GM20000 (cell line): ENCODE measurements around the gene C1orf21.

Experiments used
- DNase-seq: peaks from one replicate; pipeline ENCODE4 v3.0.0; 2012; ENCODE audit warnings: low spot score
- CTCF ChIP-seq: IDR thresholded peaks from 2 replicates; pipeline ENCODE4 v1.5.1; 2012; ENCODE audit warnings: mild to moderate bottlenecking, control low read depth; ENCODE audit errors: extremely low read depth, missing control alignments

The C1orf21 gene

GRCh38 chr1:184530226-184530625, 143.4 kb downstream of the C1orf21 start:
- TF ChIP-seq CTCF, result no peak
- DNase-seq, result no peak

- no peak for TF ChIP-seq CTCF
- DNase-seq, result no peak
Measured at GRCh38 chr1:184531296-184531695, 144.5 kb downstream of the C1orf21 start.

GRCh38 chr1:184532199-184532598, 145.4 kb downstream of the C1orf21 start:
- peak; percentile 9 for DNase-seq

GRCh38 chr1:184533049-184533448, 146.2 kb downstream of the C1orf21 start:
- no peak for TF ChIP-seq CTCF
- DNase-seq, result peak; percentile 7

More at GRCh38 chr1:184532199-184532598, 145.4 kb downstream of the C1orf21 start:
- TF ChIP-seq CTCF, result no peak

- TF ChIP-seq CTCF, result no peak
- DNase-seq, result no peak
Measured at GRCh38 chr1:184533915-184534314, 147.1 kb downstream of the C1orf21 start.

GRCh38 chr1:184534690-184535089, 147.9 kb downstream of the C1orf21 start:
- TF ChIP-seq CTCF, result no peak
- no peak for DNase-seq

- TF ChIP-seq CTCF, result no peak
- DNase-seq, result no peak
Measured at GRCh38 chr1:184535191-184535970, 148.6 kb downstream of the C1orf21 start.
